SU-DHL-6 (cell line): ENCODE results near the gene PGM2.

Experiments
- EZH2phosphoT487 ChIP-seq: fragments of 200-600 bp; sonication (generic), shearing (Covaris generic); conservative IDR thresholded peaks from 2 replicates; pipeline ENCODE4 v1.6.1; 2018; ENCODE audit warnings: mild to moderate bottlenecking, antibody characterized with exemption, low read length, moderate library complexity, mixed read lengths
- TF ChIP-seq, protein P1 (sequence below): fragments of 200-600 bp; sonication (generic); IDR thresholded peaks from one replicate; pipeline ENCODE4 v1.5.1; 2017; ENCODE audit warnings: antibody characterized with exemption, mild to moderate bottlenecking, low read length, moderate library complexity; ENCODE audit not compliant: insufficient read depth, poor library complexity, severe bottlenecking

DNA sequence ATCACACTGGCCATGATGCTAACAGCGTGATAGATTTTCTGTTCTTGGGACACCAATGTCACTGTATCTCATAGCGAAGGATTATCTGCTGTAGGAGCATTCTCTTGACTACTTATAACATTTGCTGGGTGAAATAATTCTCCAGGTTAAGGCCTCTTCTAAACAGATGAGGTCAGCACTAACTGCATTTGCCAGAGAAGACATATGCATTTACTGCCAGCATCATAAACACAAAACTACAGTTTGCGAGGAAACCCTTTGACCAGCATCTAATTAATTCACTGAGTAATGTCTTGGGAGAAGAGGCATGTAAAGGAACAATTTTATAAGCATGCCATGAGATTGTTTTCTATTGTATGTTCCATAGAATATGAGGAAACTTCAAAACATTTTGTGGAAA, 78.3 kb downstream of the PGM2 start:
- TF ChIP-seq, protein P1, sequence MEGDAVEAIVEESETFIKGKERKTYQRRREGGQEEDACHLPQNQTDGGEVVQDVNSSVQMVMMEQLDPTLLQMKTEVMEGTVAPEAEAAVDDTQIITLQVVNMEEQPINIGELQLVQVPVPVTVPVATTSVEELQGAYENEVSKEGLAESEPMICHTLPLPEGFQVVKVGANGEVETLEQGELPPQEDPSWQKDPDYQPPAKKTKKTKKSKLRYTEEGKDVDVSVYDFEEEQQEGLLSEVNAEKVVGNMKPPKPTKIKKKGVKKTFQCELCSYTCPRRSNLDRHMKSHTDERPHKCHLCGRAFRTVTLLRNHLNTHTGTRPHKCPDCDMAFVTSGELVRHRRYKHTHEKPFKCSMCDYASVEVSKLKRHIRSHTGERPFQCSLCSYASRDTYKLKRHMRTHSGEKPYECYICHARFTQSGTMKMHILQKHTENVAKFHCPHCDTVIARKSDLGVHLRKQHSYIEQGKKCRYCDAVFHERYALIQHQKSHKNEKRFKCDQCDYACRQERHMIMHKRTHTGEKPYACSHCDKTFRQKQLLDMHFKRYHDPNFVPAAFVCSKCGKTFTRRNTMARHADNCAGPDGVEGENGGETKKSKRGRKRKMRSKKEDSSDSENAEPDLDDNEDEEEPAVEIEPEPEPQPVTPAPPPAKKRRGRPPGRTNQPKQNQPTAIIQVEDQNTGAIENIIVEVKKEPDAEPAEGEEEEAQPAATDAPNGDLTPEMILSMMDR: no peak
- no peak for TF ChIP-seq EZH2phosphoT487
